GM19395 (cell line): ENCODE data around the gene RBMY1D.
"Not testable (repeated sequence)": the region's sequence is repeated elsewhere in the genome, so short reads cannot be mapped to it uniquely, and the experiment has no call there.

ENCODE experiments used
- ATAC-seq: cut with Tn5 transposase; IDR thresholded peaks from one replicate; pipeline ENCODE4 v1.9.1; 2021; ENCODE audit warnings: mild to moderate bottlenecking, moderate library complexity; ENCODE audit not compliant: unreplicated experiment

RBMY1D gene

GRCh38 chrY:21894426-21894825 lies at the start of gene RBMY1D:
Gene RBMY1D, minus strand, starts transcription at chrY:21894526. Its CDS starts 2,013 bp downstream, at chrY:21892513.
- ATAC-seq, result not testable (repeated sequence)

GRCh38 chrY:21917932-21918331 lies 23.6 kb upstream of the RBMY1D start, which contains the start of gene RBMY1E:
Gene RBMY1E, minus strand, starts transcription at chrY:21918032. Its CDS starts 1,978 bp downstream, at chrY:21916054.
- ATAC-seq, result not testable (repeated sequence)

DNA sequence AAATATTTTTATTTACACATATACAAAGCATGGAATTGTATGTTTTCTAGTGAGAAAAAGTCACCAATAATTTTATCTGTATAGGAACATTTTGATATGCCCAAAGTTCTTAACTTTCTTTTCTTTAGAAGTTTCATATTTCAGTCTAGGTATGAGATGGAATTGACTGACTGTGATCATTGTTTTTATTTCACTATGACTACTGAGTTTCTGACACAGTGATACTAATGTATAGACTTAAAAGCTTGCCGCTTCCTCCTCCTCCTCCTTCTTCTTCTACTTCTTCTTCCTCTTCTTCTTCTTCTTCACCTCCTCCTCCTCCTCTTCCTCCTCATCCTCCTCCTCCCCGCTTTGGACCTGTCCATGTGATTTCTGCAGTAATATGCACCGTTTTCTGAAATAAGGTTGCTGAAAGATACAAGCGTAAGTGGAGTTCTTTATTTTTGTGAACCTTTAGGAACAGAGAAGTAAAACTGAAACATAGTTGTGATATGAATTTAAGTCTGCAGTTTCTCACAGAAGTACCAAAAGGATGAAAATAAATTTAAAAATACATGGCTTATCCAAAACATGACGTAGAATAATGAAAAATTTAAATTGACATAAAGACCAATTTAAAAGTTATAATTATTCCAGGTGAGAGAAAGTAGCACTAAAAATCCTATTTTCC lies 24.8 kb downstream of the RBMY1D start:
- ATAC-seq, result not testable (repeated sequence)

- ATAC-seq, result no peak
Observed at GRCh38 chrY:21845481-21845880, 48.8 kb downstream of the RBMY1D start.

GRCh38 chrY:21842090-21842489 lies 52.2 kb downstream of the RBMY1D start:
- ATAC-seq, result no peak

GRCh38 chrY:21839489-21839888 lies 54.8 kb downstream of the RBMY1D start:
- ATAC-seq, result no peak

DNA sequence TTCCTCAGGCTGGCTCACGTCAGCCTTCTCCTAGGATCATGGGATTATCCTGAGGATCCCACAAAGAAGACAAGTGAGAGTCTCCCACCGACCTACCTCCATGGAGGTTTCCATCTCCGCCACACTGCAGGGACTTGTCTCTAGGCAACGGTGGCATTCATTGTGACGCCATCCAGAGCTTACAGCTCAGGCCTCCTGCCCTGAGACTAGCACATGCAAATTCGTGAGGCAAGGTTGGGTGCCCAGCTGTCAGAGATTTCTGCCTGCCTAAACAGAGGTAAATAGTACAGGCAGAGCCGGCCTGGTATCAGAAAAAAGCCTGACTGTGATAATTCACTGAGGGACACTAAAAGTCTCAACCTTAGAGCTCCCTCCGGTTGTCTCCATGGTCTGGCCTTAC lies 58.0 kb downstream of the RBMY1D start:
- ATAC-seq, result no peak

DNA sequence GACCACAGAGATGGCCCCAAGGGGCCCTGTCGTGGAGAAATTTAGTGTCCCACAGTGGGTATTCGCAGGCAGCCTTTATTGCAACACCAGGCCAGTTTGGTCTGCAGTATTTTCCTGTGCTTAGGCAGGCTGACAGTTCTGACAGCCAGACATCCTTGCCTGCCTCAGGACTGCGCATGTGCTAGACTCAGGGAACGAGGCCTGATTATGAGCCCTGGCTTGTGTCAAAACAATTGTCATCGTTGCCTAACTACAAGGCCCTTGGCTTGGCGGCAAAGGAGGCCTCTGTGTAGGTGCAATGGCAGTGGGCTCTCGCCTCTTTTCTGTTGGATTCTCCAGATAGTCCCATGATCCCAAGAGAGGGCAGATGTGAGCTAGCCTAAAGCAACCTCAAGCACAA lies 59.3 kb downstream of the RBMY1D start:
- ATAC-seq, result no peak
